ENCODE results near the gene TFDP1.

DNA sequence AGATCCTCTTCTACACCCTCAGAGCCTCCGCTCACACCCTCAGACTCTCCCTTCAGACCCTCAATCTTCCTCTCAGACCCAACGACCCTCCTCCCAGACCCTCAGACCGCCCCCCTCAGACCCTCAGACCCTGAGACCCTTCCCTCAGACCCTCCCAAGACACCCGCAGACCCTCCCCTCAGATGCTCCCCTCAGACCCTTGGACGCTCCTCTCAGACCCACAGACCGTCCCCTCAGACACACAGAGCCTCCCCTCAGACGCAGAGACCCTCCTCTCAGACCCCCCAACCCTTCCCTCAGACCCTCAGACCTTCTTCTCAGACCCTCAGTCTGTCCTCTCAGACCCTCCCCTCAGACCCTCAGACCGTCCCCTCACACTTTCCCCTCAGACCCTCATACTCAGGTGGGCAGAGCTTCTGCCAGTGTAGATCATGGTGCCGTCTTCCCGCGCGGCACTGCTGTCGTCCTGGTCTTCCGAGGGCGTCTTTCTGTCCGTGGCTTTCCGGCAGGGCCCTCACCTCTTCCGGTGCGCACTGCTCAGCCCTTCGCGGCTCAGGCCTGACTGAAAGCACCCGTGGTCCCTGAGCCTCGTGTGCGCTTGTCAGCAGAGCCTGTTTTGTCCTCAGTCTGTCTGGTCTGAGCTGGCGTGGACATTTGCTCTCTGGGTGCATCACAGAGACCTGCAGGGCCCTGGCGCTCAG lies 18.9 kb upstream of the TFDP1 start:
- TF ChIP-seq, protein P1, sequence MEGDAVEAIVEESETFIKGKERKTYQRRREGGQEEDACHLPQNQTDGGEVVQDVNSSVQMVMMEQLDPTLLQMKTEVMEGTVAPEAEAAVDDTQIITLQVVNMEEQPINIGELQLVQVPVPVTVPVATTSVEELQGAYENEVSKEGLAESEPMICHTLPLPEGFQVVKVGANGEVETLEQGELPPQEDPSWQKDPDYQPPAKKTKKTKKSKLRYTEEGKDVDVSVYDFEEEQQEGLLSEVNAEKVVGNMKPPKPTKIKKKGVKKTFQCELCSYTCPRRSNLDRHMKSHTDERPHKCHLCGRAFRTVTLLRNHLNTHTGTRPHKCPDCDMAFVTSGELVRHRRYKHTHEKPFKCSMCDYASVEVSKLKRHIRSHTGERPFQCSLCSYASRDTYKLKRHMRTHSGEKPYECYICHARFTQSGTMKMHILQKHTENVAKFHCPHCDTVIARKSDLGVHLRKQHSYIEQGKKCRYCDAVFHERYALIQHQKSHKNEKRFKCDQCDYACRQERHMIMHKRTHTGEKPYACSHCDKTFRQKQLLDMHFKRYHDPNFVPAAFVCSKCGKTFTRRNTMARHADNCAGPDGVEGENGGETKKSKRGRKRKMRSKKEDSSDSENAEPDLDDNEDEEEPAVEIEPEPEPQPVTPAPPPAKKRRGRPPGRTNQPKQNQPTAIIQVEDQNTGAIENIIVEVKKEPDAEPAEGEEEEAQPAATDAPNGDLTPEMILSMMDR (IDR thresholded peaks at IDR 0.05; ENCODE audit: insufficient read depth, low read length, poor library complexity, severe bottlenecking): no peak
- no peak for TF ChIP-seq EZH2phosphoT487 (conservative IDR thresholded peaks at IDR 0.05; ENCODE audit: low read length)
